HepG2 (cell line): ENCODE results near the gene TPM3. TPM values are rescaled to one million over a fixed set of nuclear protein-coding genes. Genes with fewer than 3 reads are reported as not detected.

Experiments used
- ATAC-seq: fragments of 200-7000 bp; cut with Tn5 transposase; 3 replicates; pipeline ENCODE4 v1.9.1; 2020; ENCODE audit warnings: mild to moderate bottlenecking, moderate library complexity
- BruUV-seq: library from RNA; stranded (reverse); fragments of 400-500 nt; replicated peaks from 2 replicates; lab custom pipeline; 2021; lab: Mats Ljungman, UMichigan
- CTCF ChIA-PET: fragments of 300-600 bp; formaldehyde crosslinking; extraction: SDS; loops from one replicate; lab custom pipeline; 2021; ENCODE audit warnings: low total read pairs, inconsistent platforms, low intra/inter-chr PET ratio; lab: Yijun Ruan, JAX
- POLR2A ChIA-PET: fragments of 350-600 bp; sonication (Branson Sonifier 250); formaldehyde crosslinking; loops from one replicate; lab custom pipeline; 2020; ENCODE audit warnings: antibody characterized with exemption, inconsistent platforms; lab: Yijun Ruan, JAX
- DNase-seq: peaks from one replicate; pipeline ENCODE4 v3.0.0-alpha.2; 2015; ENCODE audit warnings: low spot score
- FAIRE-seq: peaks from 3 replicates; lab custom pipeline; 2011; peaks lifted over from hg19 to GRCh38; lab: Jason Lieb, UNC
- H2AFZ ChIP-seq: one replicate; pipeline ENCODE4 v1.6.1; 2011; ENCODE audit warnings: low read length, inconsistent platforms
- H3K27ac ChIP-seq: fragments of 300-600 bp; 3 replicates; pipeline ENCODE4 v1.8.0; 2011; ENCODE audit warnings: mixed run types, mild to moderate bottlenecking, mixed read lengths, low read length, inconsistent platforms; ENCODE audit not compliant: insufficient read depth; ENCODE audit errors: extremely low read length
- H3K27me3 ChIP-seq, 2 experiments: fragments of 200-600 bp in 1 of 2; 2 replicates in 1 of 2; 3 replicates in 1 of 2; pipeline versions ENCODE4 v1.6.0 to v1.8.0; 2011; ENCODE audit warnings: low read length in 2 of 2, mild to moderate bottlenecking in 2 of 2, moderate library complexity in 2 of 2, inconsistent platforms in 1 of 2; ENCODE audit not compliant: insufficient read depth in 2 of 2, control insufficient read depth in 1 of 2
- H3K36me3 ChIP-seq, 2 experiments: fragments of 200-600 bp in 1 of 2; replicated peaks in 1 of 2; 2 replicates in 1 of 2; 3 replicates in 1 of 2; pipeline versions ENCODE4 v1.5.1 to v1.8.0; 2011; ENCODE audit warnings: low read length in 2 of 2, inconsistent platforms in 1 of 2; ENCODE audit not compliant: insufficient read depth in 2 of 2, control insufficient read depth in 1 of 2
- H3K4me1 ChIP-seq: 2 replicates; pipeline ENCODE4 v1.5.1; 2012; ENCODE audit warnings: low read length, inconsistent platforms; ENCODE audit not compliant: insufficient read depth
- H3K4me2 ChIP-seq: 2 replicates; pipeline ENCODE4 v1.6.0; 2011; ENCODE audit warnings: low read depth, low read length, inconsistent platforms
- H3K4me3 ChIP-seq, 3 experiments: fragments of 200-600 bp in 1 of 3; sonication (generic), shearing (Covaris generic) in 1 of 3; replicated peaks in 1 of 3; 2 replicates each; pipeline ENCODE4 v1.5.1; 2011 to 2016; ENCODE audit warnings: low read length in 3 of 3, inconsistent platforms in 2 of 3, low read depth in 2 of 3, mild to moderate bottlenecking in 2 of 3, control low read depth in 1 of 3, mixed read lengths in 1 of 3; ENCODE audit not compliant: insufficient read depth in 1 of 3
- H3K79me2 ChIP-seq: one replicate; pipeline ENCODE4 v1.6.1; 2011; ENCODE audit warnings: low read length, inconsistent platforms; ENCODE audit not compliant: insufficient read depth
- H3K9ac ChIP-seq: 2 replicates; pipeline ENCODE4 v1.6.0; 2011; ENCODE audit warnings: mild to moderate bottlenecking, low read depth, low read length, inconsistent platforms; ENCODE audit not compliant: insufficient read depth
- H3K9me3 ChIP-seq: 2 replicates; pipeline ENCODE4 v1.5.1; 2012; ENCODE audit warnings: mild to moderate bottlenecking, low read length
- H4K20me1 ChIP-seq: 2 replicates; pipeline ENCODE4 v1.6.0; 2011; ENCODE audit warnings: inconsistent platforms, mild to moderate bottlenecking, low read length, moderate library complexity; ENCODE audit not compliant: insufficient read depth
- ATF5 ChIP-seq: sonication (generic); formaldehyde crosslinking; IDR thresholded peaks from 2 replicates; pipeline ENCODE4 v1.4.0; 2020; ENCODE audit warnings: mild to moderate bottlenecking, low read depth, missing genetic modification reagents
- DMTF1 ChIP-seq: sonication (generic); formaldehyde crosslinking; IDR thresholded peaks from 2 replicates; pipeline ENCODE4 v1.4.0; 2020; ENCODE audit warnings: mild to moderate bottlenecking, missing genetic modification reagents
- GTF2F1 ChIP-seq: fragments of 150-350 bp; IDR thresholded peaks from 2 replicates; pipeline ENCODE4 v1.6.1; 2014; ENCODE audit warnings: low read length
- JDP2 ChIP-seq: sonication (generic); formaldehyde crosslinking; IDR thresholded peaks from 2 replicates; pipeline ENCODE4 v1.8.1; 2022; ENCODE audit warnings: missing genetic modification reagents, borderline replicate concordance
- KAT8 ChIP-seq: IDR thresholded peaks from 2 replicates; pipeline ENCODE4 v1.6.1; 2016; ENCODE audit warnings: missing genetic modification reagents, missing compliant biosample characterization
- KLF15 ChIP-seq: sonication (generic); formaldehyde crosslinking; IDR thresholded peaks from 2 replicates; pipeline ENCODE4 v1.8.1; 2023; ENCODE audit warnings: borderline replicate concordance, mild to moderate bottlenecking, inconsistent platforms, missing genetic modification reagents, mixed read lengths
- RFX5 ChIP-seq: IDR thresholded peaks from 2 replicates; pipeline ENCODE4 v1.6.1; 2011; ENCODE audit warnings: low read depth, low read length, improper control_type of control experiment
- SIX1 ChIP-seq: sonication (generic); formaldehyde crosslinking; IDR thresholded peaks from 2 replicates; pipeline ENCODE4 v1.4.0; 2020; ENCODE audit warnings: missing genetic modification reagents, borderline replicate concordance
- SKI ChIP-seq: fragments of 450-650 bp; IDR thresholded peaks from one replicate; pipeline ENCODE4 v1.6.1; 2018; ENCODE audit warnings: mild to moderate bottlenecking; ENCODE audit not compliant: partially characterized antibody
- TRIM22 ChIP-seq: fragments of 450-650 bp; IDR thresholded peaks from 2 replicates; pipeline ENCODE4 v1.6.1; 2017
- ZBTB4 ChIP-seq: sonication (generic); formaldehyde crosslinking; IDR thresholded peaks from 2 replicates; pipeline ENCODE4 v1.4.0; 2020; ENCODE audit warnings: missing genetic modification reagents, mild to moderate bottlenecking, borderline replicate concordance
- ZFP36L1 ChIP-seq: sonication (generic); formaldehyde crosslinking; IDR thresholded peaks from 2 replicates; pipeline ENCODE4 v1.8.0; 2022; ENCODE audit warnings: mild to moderate bottlenecking, missing genetic modification reagents, moderate library complexity
- ZNF343 ChIP-seq: sonication (generic); formaldehyde crosslinking; IDR thresholded peaks from 2 replicates; pipeline ENCODE4 v1.4.0; 2020; ENCODE audit warnings: mild to moderate bottlenecking, missing genetic modification reagents
- ZNF496 ChIP-seq: sonication (generic); formaldehyde crosslinking; IDR thresholded peaks from 2 replicates; pipeline ENCODE4 v1.8.1; 2023; ENCODE audit warnings: mild to moderate bottlenecking, moderate library complexity, missing genetic modification reagents; ENCODE audit not compliant: insufficient replicate concordance
- ZNF597 ChIP-seq: sonication (generic); formaldehyde crosslinking; IDR thresholded peaks from 2 replicates; pipeline ENCODE4 v1.5.0; 2020; ENCODE audit warnings: missing genetic modification reagents
- WGBS: methylation state at CpG from one replicate; pipeline ENCODE4 v1.1.6; 2017; ENCODE audit warnings: low lambda C conversion rate; 5-methylcytosine and 5-hydroxymethylcytosine counted together
- in situ Hi-C: cut with HindIII; loops from 2 replicates; pipeline ENCODE4 v1.10.0; 2017; ENCODE audit warnings: low pct_unique_long_range_greater_than_20kb; ENCODE audit not compliant: extremely low pct_ligation_motif_present
- intact Hi-C: fragments of 100-400 bp; cut with micrococcal nuclease; formaldehyde crosslinking; loops from one replicate; pipeline ENCODE4 v1.10.0; 2022; ENCODE audit not compliant: unreplicated experiment
- polyA plus RNA-seq, 8 experiments: library from polyadenylated mRNA; depleted of rRNA in 3 of 8; stranded (reverse) in 7 of 8; unstranded in 1 of 8; fragments of >200 nt; fragmentation: Illumina TruSeq in 4 of 8; extraction: Trizol in 4 of 8; gene quantifications; 2 replicates each; pipeline versions ENCODE4 v1.2.1 to v1.2.3, GENCODE V29; 2011 to 2016; ENCODE audit warnings: low read depth in 4 of 8, missing spikeins in 1 of 8, mixed read lengths in 1 of 8; ENCODE audit not compliant: insufficient read depth in 1 of 8
- total RNA-seq, 5 experiments: library from RNA; depleted of rRNA; stranded (reverse); fragments of >200 nt; fragmentation: Illumina TruSeq; extraction: Trizol; gene quantifications; 2 replicates each; pipeline ENCODE4 v1.2.3, GENCODE V29; 2016; ENCODE audit warnings: low read depth in 1 of 5

The TPM3 gene
- total and polyA plus RNA-seq, 2 of the 13 experiments (the other 11 are each of a cell fraction or from before 2014, with no cell fraction given), result 160 to 307 TPM

- TF ChIP-seq ZNF496 (CRISPR knock-in tag) (no peak), TRIM22 (no peak), DMTF1 (no peak), ZFP36L1 (CRISPR knock-in tag) (no peak), SIX1 (CRISPR knock-in tag) (no peak)
Observed at GRCh38 chr1:154145986-154146385, 45.9 kb downstream of the TPM3 start (continued).

- Histone ChIP-seq H3K27me3 (peaks cover 0 to 3% of the 10 kb centered on the region in 2 experiments; a peak in 1 of 5 replicates), H3K9ac (no peak overlapping the region), H4K20me1 (no peaks in the 10 kb centered on the region), H3K4me2 (no peak overlapping the region), H3K27ac (no peak overlapping the region), H3K9me3 (no peaks in the 10 kb centered on the region), H3K36me3 (no peaks in the 10 kb centered on the region), H3K4me1 (no peaks in the 10 kb centered on the region), H3K4me3 (no peak overlapping the region), H3K79me2 (no peaks in the 10 kb centered on the region), H2AFZ (no peak overlapping the region)
- no peak for DNase-seq
- CTCF ChIA-PET, result no interaction called here
- POLR2A ChIA-PET, result no interaction called here
- intact Hi-C loops (no loop called here), in situ Hi-C loops (no loop called here)
- no peak for ATAC-seq
- WGBS, result 65% methylated on average over 6 of the region's 6 CpGs
- no peak for FAIRE-seq
- BruUV-seq, result no TSS peak
- TF ChIP-seq JDP2 (CRISPR knock-in tag), result no peak
- no peak for TF ChIP-seq KLF15 (CRISPR knock-in tag)
- no peak for TF ChIP-seq SKI
- TF ChIP-seq RFX5, result no peak
- no peak for TF ChIP-seq ZNF343
- TF ChIP-seq ATF5, result no peak
- TF ChIP-seq ZBTB4 (CRISPR knock-in tag), result no peak
- TF ChIP-seq ZNF597, result no peak
- no peak for TF ChIP-seq GTF2F1
- TF ChIP-seq KAT8 (CRISPR knock-in tag), result no peak
Observed at GRCh38 chr1:154142358-154142757, 49.5 kb downstream of the TPM3 start.
